ENCODE data around the gene RND3.

RND3 gene

DNA sequence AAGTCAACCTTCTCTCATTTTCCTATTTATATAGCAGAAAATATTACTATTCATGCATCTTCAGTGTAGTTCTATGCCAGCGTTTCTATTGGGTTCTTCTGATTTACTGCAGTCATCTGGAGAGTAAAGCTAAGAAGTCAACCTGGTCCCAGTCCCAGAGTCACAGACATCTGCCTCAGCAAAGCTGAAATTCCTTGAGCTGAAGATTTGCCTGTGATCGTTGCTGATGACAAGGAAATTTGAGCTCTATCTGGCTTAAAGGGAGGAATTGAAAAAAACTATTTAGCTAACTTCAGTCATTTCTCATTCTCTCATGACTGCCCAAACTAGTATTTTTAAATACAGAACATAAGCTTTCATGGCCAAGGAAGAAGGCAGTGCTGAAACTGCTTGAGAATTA is 45.7 kb downstream of the RND3 start:
- DNase-seq (ENCODE audit: low read depth in 2 of 2), result no peak

DNA sequence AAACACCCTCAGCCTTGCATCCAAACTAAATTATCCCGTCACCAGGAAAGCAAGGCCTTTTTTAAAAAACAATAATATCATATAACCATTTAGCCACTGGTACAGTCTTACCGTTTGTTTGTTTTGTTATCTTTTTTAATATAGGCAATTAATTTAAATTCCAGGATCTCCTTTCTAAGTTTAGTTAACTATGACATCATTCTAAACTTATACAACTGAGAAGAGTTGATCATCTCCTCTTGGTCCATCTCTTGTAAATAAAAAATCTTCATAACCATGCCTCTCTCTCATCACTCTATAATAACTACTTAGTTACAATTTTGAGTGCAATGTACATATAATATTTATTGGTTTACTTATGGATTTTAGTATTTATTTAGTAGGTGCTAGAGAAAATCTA is 46.2 kb downstream of the RND3 start:
- no peak for DNase-seq (ENCODE audit: low read depth in 2 of 2)

DNA sequence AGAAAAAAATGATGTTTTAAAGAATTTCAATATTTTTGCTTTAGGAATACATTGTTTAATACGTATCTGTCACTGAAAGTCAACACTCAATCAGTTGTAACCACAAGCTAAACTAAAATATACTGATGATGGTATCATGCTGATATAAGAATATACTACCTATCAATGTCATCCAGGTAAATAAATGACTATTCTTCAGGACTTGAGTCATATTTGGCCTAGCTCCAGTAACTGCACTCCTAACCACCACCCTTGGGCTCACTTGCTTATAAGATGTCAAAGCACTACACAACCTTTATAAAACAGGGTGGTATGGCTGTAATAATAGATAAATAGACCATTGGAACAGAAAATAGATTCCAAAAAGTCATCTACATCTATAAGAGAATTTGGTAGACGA is 48.8 kb downstream of the RND3 start:
- no peak for DNase-seq (ENCODE audit: low read depth in 2 of 2)

DNA sequence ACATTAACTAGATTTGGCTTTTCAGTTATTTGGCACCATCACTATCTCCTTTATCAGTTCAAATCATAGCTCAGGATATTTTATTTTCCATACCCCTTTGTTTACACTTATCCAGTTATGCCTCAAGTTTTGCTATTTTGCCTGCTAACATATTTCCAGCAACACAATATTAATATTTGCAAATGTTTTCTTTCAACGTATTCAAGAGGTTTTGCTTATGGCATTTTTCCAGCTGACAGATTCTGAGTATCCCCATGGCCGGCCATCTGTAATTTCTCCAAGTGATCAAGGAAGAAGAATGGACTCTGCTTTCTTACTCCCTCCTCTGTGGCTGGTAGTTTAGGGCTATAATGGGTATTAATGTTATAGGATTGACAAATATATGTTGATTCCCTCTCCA is 49.4 kb downstream of the RND3 start:
- DNase-seq (ENCODE audit: low read depth in 2 of 2), result no peak

DNA sequence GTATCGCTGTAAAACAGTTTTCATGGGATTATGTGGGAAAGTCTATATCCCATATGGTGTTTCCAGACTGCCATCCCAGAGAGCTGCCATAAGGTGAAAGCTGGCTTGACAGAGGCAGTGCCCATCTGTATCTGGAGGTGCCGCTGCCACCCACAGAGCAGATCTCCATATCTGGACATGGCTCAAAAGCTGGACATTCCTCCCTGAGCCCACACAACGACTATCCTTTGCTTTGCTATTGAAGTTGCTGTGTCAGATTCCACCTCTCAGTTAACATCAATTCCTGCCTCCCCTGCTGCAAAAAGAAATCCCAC is 55.2 kb downstream of the RND3 start:
- no peak for DNase-seq (ENCODE audit: low read depth in 2 of 2)

DNA sequence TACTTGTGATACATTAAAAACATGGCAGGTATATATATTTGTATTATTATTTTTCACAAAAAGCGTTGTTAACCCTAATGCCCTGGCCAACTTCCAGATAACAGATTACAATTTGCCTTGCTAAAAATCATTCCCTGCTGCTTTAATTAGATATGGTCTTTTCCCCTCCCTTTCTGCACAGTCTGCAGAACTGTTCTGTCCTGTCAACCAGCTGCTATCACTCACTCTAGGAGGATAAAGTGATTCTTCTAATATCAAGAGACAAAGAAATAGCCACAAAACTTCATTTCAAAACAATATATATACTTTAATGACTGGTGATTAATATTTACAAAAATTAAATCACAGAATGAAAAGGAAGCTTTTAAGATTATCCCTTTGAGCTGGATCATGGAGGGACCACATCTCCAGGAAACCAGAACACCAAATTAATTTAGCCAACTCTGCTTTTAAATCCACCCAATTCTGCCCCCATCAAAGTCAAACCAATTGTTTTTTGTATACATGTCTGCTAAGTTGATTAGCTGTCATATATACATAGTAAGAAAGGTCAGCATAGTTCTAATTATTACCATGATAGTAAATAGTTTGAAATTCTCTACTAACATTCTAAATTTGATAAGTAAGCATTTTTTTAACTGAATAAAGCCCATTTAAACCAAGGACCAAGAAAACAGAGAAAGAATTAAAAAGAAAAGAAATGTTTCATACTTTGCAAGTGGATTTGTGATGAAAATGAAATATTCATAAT is 55.7 kb downstream of the RND3 start:
- no peak for DNase-seq (ENCODE audit: low read depth in 2 of 2)

DNA sequence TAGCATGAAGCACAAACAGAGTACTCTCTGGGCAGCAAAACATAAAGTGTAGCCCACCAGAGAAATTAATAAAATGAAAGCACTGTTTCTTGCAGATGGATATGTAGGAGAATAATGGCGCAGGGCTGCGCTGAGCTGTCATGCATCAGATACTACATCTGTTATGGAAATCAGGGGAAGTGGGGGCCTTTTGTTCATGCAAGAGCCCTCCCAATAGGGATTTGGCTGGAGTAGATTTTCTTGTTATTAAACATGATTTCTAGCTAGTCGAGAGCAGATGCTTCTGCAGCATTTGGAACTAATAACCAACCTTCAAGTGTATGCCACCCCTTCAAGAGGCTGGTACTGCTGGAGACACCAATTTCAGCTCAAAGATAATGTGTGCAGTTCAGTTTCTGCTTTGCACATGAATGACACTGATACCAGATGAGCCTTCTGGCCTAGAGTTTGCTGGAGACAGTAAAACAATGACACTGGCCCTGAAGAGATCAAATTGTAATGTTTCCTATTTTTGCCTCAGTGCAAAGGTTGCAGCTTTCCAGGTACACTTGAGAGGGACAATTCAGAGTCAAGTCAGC is 58.0 kb downstream of the RND3 start:
- DNase-seq (ENCODE audit: low read depth in 2 of 2), result no peak

DNA sequence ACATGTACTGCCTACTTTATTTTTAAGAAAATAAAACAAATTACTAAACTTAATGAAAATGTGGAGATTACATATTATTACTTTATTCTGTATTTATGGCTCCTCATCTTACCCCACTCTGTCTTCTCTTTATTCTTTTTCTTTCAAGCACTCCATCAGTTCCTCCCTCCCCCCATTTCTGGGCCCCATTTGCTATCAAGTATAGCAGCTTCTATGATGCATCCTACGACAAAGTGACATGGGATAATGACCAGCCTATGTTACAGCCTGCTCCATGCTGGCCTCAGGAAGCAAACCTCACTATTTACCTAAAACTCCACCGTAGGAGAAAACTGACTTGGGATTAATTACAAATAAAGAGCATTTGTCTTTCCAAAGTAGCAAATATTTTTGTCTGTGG is 58.8 kb downstream of the RND3 start:
- no peak for DNase-seq (ENCODE audit: low read depth in 2 of 2)

DNA sequence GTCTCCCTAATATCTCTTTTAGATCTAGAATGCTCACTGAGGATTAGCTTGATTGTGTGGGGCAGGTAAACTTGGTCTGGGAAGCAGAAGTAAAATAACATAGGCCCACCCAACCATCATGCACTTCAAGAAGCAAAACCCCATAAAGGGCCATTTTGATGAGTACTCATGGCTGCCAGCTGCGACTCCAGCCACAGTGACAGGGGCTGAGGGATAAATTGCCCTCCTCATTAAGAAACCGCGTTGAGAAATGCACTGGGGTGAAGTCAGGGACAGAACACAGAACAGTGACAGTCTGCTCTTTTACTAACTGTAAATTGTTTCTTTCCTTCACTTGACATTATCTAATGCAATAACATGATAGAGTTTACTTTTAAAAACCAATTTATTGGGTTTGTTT is 60.2 kb downstream of the RND3 start:
- no peak for DNase-seq (ENCODE audit: low read depth in 2 of 2)

DNA sequence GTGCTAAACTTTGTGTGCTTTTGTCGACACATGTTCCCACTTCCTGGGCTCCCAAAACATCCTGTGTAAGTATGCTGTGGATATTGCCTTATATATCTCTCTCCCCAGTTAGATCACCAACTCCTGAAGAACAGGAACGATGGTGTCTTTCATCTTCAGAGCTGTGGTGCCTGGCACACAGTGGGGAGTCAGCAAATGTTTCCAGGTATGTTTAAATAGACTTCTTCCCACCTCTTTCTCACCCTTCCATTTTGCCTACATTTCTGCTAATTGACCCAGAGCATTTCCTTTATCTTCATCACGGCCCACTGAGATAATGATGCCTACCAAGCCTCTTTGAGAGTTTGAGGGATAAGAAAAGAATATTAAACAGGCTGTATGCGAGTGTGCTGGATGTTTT is 60.7 kb downstream of the RND3 start:
- no peak for DNase-seq (ENCODE audit: low read depth in 2 of 2)

DNA sequence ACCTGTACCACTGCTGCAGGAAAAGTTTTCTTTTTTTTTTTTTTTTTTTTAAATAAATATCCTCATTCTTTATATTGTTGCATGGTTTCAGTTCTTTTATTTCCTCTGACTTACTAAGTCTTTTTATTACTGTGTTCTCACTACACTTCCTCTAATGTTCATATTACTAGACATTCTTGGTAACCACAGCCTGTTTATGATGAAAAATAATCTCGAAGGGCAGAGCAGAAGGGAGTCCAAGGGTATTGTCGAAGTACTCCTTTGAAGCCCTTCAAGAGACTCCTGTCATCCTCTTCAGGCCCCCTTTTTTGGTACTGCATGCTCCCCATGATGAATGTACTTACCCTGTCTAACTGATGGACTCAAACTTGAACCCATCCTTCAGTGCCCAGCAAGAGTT is 61.2 kb downstream of the RND3 start:
- DNase-seq (ENCODE audit: low read depth in 2 of 2), result no peak

DNA sequence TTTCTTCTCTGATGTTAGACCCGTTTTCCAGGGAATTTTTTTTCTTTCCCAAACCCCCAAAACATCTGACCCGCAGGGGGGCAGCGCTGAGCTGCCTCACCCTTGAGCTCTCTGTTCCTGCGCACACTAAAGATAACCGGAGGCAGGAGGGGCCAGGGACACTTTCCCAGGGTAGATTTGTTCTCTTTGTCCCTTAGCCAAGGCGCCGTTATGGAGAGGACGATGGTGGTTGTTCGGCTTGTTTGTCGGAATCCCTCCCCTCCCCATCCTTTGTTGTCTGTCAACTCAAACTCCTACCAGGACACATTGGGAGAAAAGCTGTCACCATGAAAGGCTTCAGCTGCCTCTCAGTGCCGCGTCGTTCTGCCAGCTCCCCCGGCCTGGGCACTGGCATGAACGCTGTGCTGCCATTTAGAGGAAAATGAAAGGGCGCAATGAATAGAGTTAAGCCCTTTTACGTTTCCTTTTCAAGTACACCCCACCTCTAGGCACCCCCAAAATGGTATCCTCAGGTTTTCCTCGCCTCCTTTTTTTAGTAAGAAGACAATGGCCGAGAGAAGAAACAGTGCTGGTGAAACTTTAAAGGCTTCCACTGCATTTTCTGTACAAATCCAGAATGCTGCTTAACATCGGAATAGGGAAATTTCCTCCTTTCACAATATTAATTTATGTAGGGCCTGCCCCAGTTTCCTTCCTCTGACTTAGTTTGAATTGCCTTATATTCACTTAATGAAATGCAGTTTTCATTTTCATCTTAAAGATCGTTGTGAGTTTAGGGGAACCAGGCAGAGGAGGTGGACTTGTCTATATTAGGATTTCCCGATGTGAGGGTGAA is 62.1 kb downstream of the RND3 start:
- no peak for DNase-seq (ENCODE audit: low read depth in 2 of 2)

DNA sequence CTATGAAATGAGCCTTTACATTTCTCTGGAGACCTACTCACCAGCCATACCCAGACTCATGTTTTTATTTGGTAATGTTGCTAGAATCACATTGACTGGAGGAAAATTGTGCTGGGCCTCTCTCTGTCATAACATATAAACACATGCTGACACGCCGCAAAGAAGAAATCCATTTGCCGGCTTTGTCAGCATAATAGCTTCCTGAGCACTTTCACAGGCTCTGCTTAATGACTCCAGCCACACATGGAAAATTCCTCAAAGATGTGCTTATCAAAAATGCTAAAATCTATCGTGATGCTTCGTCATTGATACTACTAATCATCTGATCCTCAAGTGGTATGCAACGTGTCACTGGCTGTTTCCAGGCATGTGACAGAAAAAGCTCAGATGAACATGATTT is 63.1 kb downstream of the RND3 start:
- no peak for DNase-seq (ENCODE audit: low read depth in 2 of 2)

DNA sequence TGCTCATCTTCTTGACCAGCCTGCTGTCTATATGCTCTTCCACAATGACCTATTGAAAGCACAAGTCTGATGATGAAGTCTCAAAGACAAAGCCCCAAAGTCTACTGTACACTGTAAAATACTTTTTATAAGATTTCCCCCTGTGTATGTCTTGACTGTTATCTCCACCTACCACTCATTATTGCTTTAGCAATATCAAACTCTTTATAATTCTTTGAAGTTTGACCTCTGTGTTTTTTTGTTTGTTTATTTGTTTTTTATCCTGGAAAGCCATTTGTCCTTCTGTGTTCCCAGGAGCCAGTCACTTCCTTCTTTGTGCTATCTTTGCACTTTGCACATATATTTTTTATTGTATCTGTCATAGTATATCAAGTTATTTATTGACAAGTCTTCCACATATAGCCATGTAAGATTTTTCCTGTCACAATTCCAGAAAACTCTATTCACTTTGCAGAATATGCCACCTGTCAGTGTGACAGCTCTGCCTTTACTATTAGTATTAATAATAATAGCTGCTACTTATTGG is 66.3 kb downstream of the RND3 start:
- DNase-seq (ENCODE audit: low read depth in 2 of 2), result no peak

DNA sequence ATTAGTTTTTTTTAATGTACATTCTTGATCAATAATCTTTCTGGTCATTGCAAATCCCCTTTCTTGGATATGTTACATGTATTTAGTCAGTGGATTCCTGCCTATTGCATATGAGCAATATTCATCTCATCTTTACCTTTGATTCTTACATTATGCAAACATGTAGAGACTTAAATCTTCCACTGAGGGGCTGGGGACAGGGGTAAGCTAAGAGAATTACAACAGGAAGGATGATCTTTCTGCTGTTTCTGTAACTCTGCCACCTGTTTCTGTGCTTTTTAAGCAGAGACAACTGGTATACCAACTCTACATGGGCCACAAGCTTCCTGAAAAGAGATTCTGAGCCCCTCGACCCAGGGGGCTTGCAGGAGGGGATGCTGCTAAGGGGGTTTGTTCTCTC is 68.6 kb downstream of the RND3 start:
- no peak for DNase-seq (ENCODE audit: low read depth in 2 of 2)
